GM19238 (cell line): ENCODE results near the gene POLD1.

Experiments
- DNase-seq: peaks from one replicate; pipeline ENCODE4 v3.0.0; 2011; ENCODE audit warnings: low spot score; ENCODE audit not compliant: insufficient read length

The POLD1 gene

DNA sequence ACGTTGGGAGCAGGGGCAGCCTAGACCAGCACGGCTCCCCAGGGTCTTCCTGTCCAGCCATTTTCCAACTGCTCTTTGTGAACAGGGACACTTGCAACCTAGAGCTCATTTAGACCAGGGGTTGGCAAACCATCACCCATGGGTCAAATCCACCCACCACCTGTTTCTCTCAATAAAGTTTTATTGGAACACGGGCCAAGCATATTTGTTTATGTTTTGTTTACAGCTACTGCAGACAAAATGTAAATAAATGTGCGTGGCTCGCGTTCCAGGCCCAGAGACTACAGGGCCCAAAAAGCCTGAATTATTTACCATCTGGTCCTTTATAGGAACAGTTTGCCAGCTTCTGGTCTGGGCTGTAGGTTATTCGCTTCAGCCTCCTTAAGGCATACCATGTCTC, 78.8 kb downstream of the POLD1 start:
- no peak for DNase-seq

GRCh38 chr19:50464348-50464747, 80.2 kb downstream of the POLD1 start:
- no peak for DNase-seq

DNA sequence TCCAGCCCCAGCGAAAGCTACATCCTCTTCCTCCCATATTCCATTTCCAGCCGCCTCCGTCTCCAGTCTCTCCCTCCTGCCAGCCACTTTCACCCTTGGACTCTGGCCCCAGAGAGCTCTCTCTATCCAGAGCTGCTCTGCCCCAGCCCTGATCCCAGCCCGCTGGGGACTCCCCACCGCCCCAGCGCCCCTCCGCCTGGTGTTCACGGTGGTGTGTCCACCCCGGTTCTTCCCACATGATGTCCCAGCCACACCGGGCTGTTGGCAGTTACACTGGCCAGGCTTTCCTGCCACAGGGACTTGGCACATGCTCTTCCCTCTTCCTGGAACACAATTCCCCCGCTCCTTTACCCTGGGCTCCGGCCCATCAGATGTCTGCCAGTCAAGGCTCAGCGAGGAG, 80.9 kb downstream of the POLD1 start:
- DNase-seq = no peak

DNA sequence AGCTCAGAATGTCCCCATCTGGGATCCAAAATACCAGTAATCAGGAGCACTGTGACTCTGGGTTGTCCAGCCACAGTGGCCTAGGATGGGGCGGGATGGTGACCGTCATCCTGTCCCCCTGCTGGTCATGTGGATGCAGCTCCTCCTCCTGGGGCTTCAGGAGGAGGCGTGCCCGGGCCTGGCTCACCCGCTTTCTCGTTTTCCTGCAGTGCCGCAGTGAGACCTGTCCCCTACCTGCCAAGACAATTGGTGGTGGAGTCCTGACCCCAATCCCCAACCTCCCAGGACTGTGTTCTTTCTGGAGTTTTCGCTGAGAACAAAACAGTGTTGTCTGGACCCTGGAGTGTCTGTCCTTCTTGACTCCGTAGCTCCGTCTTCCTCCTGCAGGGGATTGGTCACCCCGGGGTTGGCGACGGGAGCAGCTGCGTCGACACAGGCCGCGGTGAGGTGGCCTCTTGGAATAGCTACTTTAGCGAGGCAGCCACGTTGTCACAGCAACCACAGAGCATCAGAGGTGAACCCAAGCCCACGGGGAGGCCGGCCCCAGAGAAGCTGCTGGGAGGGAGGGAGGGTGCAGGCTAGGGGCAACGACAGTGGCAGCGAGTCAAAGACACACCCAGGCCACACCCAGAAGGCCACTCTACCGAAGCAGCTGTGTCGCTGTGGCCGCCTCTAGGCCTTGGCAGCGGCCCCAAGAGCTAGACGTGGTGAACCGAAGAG, 82.0 kb downstream of the POLD1 start:
- DNase-seq = no peak

DNA sequence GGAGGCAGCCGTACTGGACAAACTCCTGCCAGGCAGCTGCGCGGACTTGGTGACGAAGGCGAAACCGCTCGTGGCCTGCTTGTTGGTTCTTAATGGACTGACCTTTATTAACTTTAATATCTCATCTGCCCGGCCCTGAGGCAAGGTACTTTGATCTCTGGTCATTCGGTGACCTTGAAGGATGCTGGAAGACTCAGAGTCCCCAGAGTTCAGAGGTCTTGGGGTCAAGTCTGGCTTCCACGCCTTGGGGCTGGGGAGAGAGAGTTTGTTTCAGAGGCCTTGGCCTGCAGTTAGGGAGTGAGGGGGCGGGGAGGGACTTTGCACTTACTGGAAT, 82.5 kb downstream of the POLD1 start:
- no peak for DNase-seq

GRCh38 chr19:50467566-50467965, 83.4 kb downstream of the POLD1 start:
- DNase-seq = no peak
